NCI-H2029 treated with DMSO at 0.1 percent for 48 hours (cell line): ENCODE results near the gene CAMK2G.
"Not testable (repeated sequence)": the region's sequence is repeated elsewhere in the genome, so short reads cannot be mapped to it uniquely, and the experiment has no call there.

ENCODE experiments used
- DNase-seq: peaks from one replicate; lab custom pipeline; 2025; lab: John Stamatoyannopoulos, UW

Gene CAMK2G

GRCh38 chr10:73791871-73792400 is 82.4 kb downstream of the CAMK2G start:
- no peak for DNase-seq

- DNase-seq = no peak
Observed at GRCh38 chr10:73790886-73791625, 83.3 kb downstream of the CAMK2G start.

- DNase-seq = no peak
Observed at GRCh38 chr10:73789659-73790055, 84.7 kb downstream of the CAMK2G start.

DNA sequence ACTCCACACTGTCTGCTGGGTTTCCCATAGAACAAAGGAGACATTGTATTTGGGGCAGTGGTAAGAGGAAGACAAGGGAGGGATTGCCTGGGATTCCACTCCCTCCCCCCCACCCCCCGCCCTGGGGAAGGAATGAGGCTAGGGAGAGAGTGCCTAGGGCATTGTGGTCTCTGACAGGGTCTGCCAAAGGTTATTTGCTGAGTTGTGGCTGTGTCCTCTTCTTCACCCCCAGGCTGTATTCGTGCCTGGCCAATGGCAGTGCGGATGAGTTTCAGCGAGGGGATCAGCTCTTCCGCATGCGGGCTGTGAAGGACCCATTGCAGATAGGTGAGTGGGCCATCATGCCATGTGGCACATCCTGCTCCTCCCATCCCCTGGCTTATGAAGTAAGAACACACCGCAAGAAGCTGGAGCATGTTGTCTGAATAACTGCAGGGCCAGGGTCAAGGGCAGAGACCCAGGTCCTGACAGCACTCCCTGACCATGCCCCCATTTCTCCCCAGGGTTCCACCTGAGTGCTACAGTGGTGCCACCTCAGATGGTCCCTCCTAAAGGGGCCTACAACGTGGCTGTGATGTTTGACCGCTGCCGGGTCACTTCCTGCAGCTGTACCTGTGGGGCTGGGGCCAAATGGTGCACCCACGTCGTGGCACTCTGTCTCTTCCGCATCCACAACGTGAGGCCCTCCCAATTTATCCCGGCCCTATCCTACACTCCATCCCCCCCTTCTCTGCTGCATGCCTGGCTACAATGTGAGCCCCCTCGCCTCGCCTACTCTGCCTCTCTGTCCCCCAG is 85.3 kb downstream of the CAMK2G start:
- no peak for DNase-seq

DNA sequence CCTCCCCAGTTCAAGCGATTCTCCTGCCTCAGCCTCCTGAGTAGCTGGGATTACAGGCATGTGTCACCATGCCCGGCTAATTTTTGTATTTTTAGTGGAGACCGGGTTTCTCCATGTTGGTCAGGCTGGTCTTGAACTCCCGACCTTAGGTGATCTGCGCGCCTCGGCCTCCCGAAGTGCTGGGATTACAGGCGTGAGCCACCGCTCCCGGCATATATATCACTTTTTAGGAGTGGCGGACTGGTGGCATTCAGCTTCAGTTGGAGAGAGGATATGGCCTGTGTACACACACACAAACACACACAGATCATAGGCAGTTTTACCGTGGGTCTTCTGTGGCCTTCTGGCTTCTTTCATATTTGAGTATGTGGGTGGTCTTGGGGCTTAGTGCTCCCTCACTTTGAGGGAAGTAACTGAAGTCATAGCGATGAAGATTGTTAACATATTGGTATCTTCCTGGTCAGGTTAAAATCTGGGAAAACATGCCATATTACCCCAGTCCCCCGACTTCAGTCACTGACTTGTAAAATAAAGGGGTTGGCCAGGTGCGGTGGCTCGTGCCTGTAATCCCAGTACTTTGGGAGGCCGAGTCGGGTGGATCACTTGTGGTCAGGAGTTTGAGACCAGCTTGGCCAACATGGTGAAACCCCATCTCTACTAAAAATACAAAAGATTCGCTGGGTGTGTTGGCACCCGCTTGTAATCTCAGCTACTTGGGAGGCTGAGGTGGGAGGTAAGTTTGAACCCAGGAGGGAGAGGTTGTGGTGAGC is 87.1 kb downstream of the CAMK2G start:
- DNase-seq = not testable (repeated sequence)

DNA sequence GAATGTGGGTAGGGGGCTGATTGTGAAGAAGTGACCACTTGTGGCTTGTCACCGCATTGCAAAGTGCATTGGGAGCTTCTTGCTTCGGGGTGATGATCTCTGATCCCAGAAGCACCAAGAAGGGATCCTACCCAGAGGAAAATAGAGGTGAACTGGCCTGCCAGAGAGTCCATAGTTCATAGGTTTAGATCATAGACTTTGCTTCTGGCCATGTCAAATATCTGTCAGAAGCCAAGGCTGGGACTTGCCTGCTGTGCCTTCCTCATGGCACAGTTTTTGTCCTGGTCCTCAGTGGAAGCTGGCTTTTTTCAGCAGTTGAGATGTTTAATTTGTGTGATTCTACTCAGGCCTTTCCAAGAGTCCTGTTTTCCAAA is 87.9 kb downstream of the CAMK2G start:
- DNase-seq = no peak

GRCh38 chr10:73785721-73786511 is 88.4 kb downstream of the CAMK2G start:
- DNase-seq = no peak

GRCh38 chr10:73785211-73785720 is 89.1 kb downstream of the CAMK2G start, which contains the start of gene ZSWIM8:
Gene ZSWIM8 (plus strand): TSS chr10:73785606. CDS start chr10:73785879, 273 bp downstream.
- DNase-seq = peak; percentile 85

GRCh38 chr10:73782749-73783085 is 91.6 kb downstream of the CAMK2G start:
- no peak for DNase-seq

DNA sequence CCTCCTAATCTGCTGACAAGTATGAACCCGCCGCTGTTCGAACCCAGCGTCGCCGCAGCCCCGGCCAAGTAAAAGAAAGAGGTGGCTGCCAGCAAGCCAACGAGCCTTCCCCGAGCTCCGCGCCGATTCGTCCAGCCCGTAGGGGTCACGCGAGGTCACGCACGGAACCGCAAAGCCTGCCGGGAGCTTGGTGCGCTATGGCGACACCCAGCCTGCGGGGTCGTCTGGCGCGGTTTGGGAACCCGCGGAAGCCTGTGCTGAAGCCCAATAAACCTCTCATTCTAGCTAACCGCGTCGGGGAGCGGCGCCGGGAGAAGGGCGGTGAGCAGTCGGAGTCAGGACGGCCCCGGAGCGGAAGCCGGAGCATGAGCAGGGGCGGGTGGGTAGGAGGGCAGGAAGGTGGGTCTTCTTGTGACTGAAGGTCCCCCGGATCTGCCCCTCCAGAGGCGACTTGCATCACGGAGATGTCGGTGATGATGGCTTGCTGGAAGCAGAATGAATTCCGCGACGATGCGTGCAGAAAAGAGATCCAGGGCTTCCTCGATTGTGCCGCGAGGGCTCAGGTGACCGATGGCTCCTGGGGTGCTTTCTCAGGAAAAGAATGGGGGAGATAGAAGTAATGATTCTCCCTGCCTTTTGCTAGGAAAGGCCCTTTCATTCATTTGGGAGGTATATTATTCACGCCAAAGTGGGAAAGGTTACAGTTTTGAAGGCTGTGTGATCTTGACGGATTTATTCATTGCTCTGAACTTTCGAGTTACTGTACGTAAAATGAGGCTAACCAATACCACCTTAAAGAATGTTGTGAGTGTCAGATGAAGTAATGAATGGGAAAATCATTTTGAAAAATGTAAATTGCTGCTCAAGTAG is 92.2 kb downstream of the CAMK2G start, which contains the start of gene CHCHD1:
TSS of gene CHCHD1 (plus strand) at position 170 of the 870 bp plus-strand sequence. CDS start at position 198, 28 bp downstream.
- peak; percentile 10 for DNase-seq

GRCh38 chr10:73781548-73781878 is 92.8 kb downstream of the CAMK2G start:
- no peak for DNase-seq

GRCh38 chr10:73780966-73781365 is 93.4 kb downstream of the CAMK2G start:
- DNase-seq = no peak

- DNase-seq = no peak
Observed at GRCh38 chr10:73780301-73780700, 94.1 kb downstream of the CAMK2G start.

GRCh38 chr10:73779539-73780197 is 94.7 kb downstream of the CAMK2G start:
- no peak for DNase-seq

DNA sequence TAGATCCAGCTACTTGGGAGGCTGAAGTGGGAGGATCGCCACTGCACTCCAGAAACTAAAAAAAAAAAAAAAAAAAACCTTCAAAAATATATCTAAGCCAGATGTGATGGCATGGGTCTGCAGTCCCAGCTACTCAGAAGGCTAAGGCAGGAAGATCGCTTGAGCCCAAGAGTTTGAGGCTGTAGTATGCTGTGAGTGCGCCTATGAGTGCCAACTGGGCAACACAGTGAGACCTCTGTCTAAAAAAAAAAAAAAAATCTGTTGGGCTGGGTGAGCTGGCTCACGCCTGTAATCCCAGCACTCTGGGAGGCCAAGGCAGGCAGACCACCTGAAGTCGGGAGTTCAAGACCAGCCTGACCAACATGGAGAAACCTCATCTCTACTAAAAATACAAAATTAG is 95.3 kb downstream of the CAMK2G start:
- no peak for DNase-seq

- DNase-seq = no peak
Observed at GRCh38 chr10:73774637-73775036, 99.7 kb downstream of the CAMK2G start.

DNA sequence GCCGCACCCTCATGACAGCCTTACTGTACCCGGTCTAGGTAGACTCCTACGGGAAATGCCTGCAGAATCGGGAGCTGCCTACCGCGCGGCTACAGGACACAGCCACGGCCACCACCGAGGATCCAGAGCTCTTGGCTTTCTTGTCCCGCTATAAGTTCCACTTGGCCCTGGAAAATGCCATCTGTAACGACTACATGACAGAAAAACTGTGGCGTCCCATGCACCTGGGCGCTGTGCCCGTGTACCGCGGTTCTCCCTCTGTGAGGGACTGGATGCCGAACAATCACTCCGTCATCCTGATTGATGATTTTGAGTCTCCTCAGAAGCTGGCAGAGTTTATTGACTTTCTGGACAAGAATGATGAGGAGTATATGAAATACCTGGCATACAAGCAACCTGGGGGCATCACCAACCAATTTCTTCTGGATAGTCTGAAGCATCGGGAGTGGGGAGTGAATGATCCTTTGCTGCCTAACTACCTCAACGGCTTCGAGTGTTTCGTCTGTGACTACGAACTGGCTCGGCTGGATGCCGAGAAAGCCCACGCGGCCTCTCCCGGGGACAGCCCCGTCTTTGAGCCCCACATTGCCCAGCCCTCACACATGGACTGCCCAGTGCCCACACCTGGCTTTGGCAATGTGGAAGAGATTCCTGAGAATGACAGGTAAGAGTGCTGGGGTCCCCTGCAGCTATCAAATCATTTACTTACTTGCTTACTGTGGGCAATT is 101.0 kb downstream of the CAMK2G start:
- no peak for DNase-seq

DNA sequence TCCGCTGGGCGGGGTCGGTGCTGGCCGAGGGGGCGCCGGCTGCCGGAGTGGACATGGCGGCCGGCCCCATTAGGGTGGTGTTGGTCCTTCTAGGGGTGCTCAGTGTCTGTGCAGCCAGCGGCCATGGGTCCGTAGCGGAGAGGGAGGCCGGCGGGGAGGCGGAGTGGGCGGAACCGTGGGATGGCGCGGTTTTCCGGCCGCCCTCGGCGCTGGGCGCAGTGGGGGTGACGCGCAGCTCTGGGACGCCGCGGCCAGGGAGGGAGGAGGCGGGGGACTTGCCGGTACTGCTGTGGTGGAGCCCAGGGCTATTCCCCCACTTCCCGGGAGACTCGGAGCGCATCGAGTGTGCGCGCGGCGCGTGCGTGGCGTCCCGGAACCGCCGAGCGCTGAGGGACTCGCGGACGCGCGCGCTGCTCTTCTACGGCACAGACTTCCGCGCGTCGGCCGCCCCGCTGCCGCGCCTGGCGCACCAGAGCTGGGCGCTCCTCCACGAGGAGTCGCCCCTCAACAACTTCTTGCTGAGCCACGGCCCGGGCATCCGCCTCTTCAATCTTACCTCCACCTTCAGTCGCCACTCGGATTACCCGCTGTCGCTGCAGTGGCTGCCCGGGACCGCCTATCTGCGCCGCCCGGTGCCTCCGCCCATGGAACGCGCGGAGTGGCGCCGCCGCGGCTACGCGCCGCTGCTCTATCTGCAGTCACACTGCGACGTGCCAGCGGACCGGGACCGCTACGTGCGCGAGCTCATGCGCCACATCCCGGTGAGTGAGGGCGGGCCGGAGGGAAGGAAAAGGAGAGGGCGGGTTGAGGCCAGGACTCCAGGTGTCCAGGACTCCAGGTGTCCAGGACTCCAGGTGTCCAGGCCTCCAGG is 101.8 kb downstream of the CAMK2G start:
- DNase-seq = no peak
